ENCODE measurements around the gene AGAP9.
"Not testable (repeated sequence)": the region's sequence is repeated elsewhere in the genome, so short reads cannot be mapped to it uniquely, and the experiment has no call there.

AGAP9 gene

GRCh38 chr10:47456794-47457527 is 66.5 kb downstream of the AGAP9 start:
- DNase-seq (ENCODE audit: low spot score) = no peak

- DNase-seq (ENCODE audit: low spot score) = no peak
Observed at GRCh38 chr10:47456079-47456785, 67.2 kb downstream of the AGAP9 start.

- DNase-seq (ENCODE audit: low spot score) = not testable (repeated sequence)
Observed at GRCh38 chr10:47455350-47456078, 67.9 kb downstream of the AGAP9 start.

- DNase-seq (ENCODE audit: low spot score) = no peak
Observed at GRCh38 chr10:47454780-47455058, 68.7 kb downstream of the AGAP9 start.

GRCh38 chr10:47454008-47454779 is 69.2 kb downstream of the AGAP9 start:
- DNase-seq (ENCODE audit: low spot score) = no peak

- DNase-seq (ENCODE audit: low spot score) = no peak
Observed at GRCh38 chr10:47453141-47454007, 70.1 kb downstream of the AGAP9 start.

GRCh38 chr10:47452495-47453140 is 70.8 kb downstream of the AGAP9 start:
- DNase-seq (ENCODE audit: low spot score) = no peak

GRCh38 chr10:47451998-47452494 is 71.4 kb downstream of the AGAP9 start:
- DNase-seq (ENCODE audit: low spot score) = no peak
